Activated CD4-positive, alpha-beta T cell treated with anti-CD3 and anti-CD28 coated beads, Interleukin-2, amount 50 U/mL, for 48 hours (primary cell): Measurements from ENCODE around the gene WDFY4.

Experiments used
- DNase-seq, 2 experiments: peaks; one replicate each; pipeline ENCODE4 v3.0.0-alpha.2; 2020

Gene WDFY4

GRCh38 chr10:49000437-49001398 lies 316.0 kb downstream of the WDFY4 start:
- no peak for DNase-seq

- DNase-seq = no peak
Observed at GRCh38 chr10:49001402-49001801, 316.7 kb downstream of the WDFY4 start.

GRCh38 chr10:49001870-49002672 lies 317.4 kb downstream of the WDFY4 start:
- no peak for DNase-seq

- DNase-seq = no peak
Observed at GRCh38 chr10:49005270-49005669, 320.6 kb downstream of the WDFY4 start.

- no peak for DNase-seq
Observed at GRCh38 chr10:49007129-49007528, 322.5 kb downstream of the WDFY4 start.

GRCh38 chr10:49008091-49008490 lies 323.4 kb downstream of the WDFY4 start:
- no peak for DNase-seq

- DNase-seq = no peak
Observed at GRCh38 chr10:49008505-49009198, 324.0 kb downstream of the WDFY4 start.

GRCh38 chr10:49009199-49009979 lies 324.7 kb downstream of the WDFY4 start:
- no peak for DNase-seq

GRCh38 chr10:49010295-49010694 lies 325.6 kb downstream of the WDFY4 start:
- no peak for DNase-seq

GRCh38 chr10:49010865-49011264 lies 326.2 kb downstream of the WDFY4 start:
- DNase-seq = no peak

GRCh38 chr10:49011756-49012155 lies 327.1 kb downstream of the WDFY4 start:
- DNase-seq = no peak

GRCh38 chr10:49012603-49013002 lies 327.9 kb downstream of the WDFY4 start:
- DNase-seq = no peak

GRCh38 chr10:49015700-49016099 lies 331.0 kb downstream of the WDFY4 start:
- DNase-seq = no peak

- DNase-seq = no peak
Observed at GRCh38 chr10:49021685-49022084, 337.0 kb downstream of the WDFY4 start.

GRCh38 chr10:49023071-49023470 lies 338.4 kb downstream of the WDFY4 start:
- no peak for DNase-seq

- DNase-seq = no peak
Observed at GRCh38 chr10:49023752-49024151, 339.1 kb downstream of the WDFY4 start.

- no peak for DNase-seq
Observed at GRCh38 chr10:49024484-49024883, 339.8 kb downstream of the WDFY4 start.

- no peak for DNase-seq
Observed at GRCh38 chr10:49025347-49025983, 340.8 kb downstream of the WDFY4 start.

GRCh38 chr10:49028639-49029038 lies 344.0 kb downstream of the WDFY4 start:
- no peak for DNase-seq

- no peak for DNase-seq
Observed at GRCh38 chr10:49029666-49030065, 345.0 kb downstream of the WDFY4 start.
